GM18505 (cell line): ENCODE data around the gene NID2.

Experiments used
- ATAC-seq: cut with Tn5 transposase; IDR thresholded peaks from one replicate; pipeline ENCODE4 v1.9.1; 2021; ENCODE audit not compliant: unreplicated experiment
- POLR2A ChIP-seq: IDR thresholded peaks from 4 replicates; pipeline ENCODE4 v1.6.1; 2011; ENCODE audit warnings: borderline replicate concordance; ENCODE audit not compliant: insufficient read depth, insufficient read length; ENCODE audit errors: extremely low read depth

Gene NID2

DNA sequence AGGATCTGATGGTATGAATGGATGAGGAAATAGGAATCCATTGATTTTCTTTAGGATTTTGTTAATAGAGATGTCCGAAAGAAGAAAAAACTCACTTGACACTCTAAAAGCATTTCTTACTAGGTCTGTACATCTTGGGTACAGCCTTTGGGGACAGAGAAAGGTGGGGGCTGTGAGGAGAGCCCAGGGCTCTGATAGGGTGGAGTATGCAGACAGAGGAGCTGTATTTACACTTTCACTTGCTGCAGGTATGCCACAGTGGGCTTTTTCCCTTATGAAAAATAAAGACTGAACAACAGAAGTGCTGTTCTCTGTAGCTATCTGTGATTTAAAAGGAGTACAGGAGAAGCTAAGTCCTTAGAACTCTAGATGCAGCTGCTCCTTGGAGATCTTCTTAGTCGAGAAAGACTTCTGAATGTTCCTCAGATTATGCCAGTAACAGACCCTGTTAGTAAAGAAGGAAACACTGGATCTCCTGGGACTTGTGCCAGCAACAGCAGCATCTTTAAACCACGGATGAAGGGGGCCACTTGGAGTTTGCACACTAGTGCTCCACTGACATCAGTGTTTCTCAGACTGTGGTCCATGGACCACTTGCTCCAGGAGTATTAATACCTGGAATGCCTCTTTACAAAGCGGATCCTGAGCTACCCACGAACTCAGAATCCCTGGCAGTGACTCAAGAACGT, 98.9 kb downstream of the NID2 start:
- TF ChIP-seq POLR2A = no peak
- no peak for ATAC-seq

- no peak for ATAC-seq
- TF ChIP-seq POLR2A = no peak
Measured at GRCh38 chr14:51967521-51967920, 101.3 kb downstream of the NID2 start.

DNA sequence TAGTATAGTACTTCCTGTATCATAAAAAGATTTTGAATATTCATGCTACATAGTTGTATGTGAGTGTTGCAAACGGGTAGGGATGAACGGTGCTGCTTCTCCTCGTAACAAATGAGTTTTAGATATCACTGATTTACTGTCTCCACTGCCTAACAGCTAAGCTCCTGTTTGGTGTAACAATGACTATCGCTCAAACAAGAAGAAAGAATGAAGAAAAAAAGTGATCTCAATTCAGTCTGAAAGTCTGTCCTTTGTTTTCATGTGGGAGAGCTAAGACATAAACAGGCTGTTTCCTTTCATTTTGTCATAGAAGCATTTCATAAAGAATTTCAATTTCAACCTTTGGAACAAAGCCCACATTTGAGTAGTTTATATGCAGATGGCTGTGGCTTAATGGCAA, 105.6 kb downstream of the NID2 start:
- no peak for ATAC-seq
- TF ChIP-seq POLR2A = no peak

DNA sequence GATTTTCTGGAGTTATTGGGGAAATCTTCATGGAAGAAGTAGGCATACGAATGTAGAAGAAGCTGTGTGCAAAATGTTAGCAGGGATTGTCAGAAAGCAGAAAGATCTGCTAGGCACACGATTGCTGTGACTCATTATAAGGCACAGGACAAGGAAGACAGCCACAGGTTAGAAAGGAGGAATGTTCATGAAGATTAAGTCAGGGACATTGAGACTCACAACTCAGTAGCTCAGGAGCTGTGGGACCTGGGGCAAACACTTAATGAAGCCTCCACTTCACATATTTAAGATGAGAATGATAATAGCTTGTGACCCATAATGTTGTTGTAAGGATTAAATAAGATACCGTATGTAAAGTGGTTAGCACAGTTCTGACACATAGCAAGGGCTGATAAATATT, 106.1 kb downstream of the NID2 start:
- no peak for TF ChIP-seq POLR2A
- ATAC-seq = no peak

- no peak for TF ChIP-seq POLR2A
- ATAC-seq = no peak
Measured at GRCh38 chr14:51960866-51961265, 108.0 kb downstream of the NID2 start.

DNA sequence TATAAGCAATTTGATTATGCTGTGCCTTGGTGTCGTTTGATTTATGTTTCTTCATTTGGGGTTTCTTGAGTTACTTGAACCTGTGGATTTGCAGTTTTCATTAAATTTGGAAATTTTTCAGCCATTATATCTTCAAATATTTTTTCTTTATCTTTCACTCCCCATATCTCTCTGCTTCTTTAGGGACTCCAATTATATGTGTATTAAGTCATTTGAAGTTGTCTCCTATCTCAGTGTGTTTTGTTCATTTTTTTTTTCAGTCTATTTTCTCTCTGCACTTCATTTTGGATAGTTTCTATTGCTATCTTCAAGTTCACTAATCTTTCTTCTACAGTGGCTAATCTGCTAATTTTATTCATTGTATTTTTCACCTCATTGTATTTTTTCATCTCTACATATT, 108.9 kb downstream of the NID2 start:
- ATAC-seq = no peak
- TF ChIP-seq POLR2A = no peak

GRCh38 chr14:51957950-51958349, 110.9 kb downstream of the NID2 start:
- ATAC-seq = no peak
- no peak for TF ChIP-seq POLR2A
